Cardiac fibroblast (primary cell): Measurements from ENCODE around the gene MYBPH.
A peak's percentile ranks its signal among the peaks of the same experiment; 100 is the strongest.

Experiments used
- DNase-seq, 2 donors: peaks; one replicate each; pipeline versions ENCODE4 v3.0.0 to v3.0.0-alpha.2; 2010; ENCODE audit warnings: low read depth in 2 of 2
- H3K4me3 ChIP-seq, 2 donors: replicated peaks in 1 of 2; 1 replicate in 1 of 2; 2 replicates in 1 of 2; pipeline ENCODE4 v1.5.1; 2011; ENCODE audit warnings: low read depth in 2 of 2, low read length in 2 of 2, mild to moderate bottlenecking in 2 of 2, moderate library complexity in 1 of 2
- TF ChIP-seq, protein P1 (sequence below): IDR thresholded peaks from one replicate; pipeline ENCODE4 v1.5.1; 2011; ENCODE audit warnings: low read depth, mild to moderate bottlenecking, low read length, inconsistent platforms

MYBPH gene

DNA sequence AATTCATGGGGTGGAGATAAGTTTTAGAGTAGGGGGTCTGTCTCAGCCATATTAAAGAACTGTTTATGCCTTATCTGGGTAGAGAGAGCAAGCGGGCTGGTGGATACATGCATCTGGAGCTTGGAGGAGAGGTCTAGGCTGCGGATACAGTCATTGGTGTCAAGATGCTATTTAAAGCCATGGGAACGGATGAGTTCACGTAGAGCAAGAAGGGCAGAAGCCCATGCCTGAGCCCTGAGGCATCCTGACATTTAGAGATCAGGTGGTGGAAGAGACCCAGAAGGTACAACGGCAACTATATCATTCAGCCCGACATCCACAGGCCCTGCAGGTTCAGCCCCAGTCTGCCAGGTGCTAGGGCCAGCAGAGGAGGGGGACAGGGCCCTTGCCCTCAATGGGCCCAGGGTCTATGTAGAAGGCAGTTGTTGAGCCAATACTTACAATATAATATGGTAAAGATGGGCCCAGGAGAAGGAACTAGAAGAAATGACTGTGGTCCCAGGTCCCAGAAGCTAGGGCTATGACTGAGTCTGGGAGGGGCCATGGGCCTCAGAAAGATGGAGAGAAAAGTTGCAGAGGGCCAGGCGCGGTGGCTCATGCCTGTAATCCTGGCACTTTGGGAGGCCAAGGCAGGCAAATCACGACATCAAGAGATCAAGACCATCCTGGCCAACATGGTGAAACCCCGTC, 26.0 kb upstream of the MYBPH start:
- TF ChIP-seq, protein P1, sequence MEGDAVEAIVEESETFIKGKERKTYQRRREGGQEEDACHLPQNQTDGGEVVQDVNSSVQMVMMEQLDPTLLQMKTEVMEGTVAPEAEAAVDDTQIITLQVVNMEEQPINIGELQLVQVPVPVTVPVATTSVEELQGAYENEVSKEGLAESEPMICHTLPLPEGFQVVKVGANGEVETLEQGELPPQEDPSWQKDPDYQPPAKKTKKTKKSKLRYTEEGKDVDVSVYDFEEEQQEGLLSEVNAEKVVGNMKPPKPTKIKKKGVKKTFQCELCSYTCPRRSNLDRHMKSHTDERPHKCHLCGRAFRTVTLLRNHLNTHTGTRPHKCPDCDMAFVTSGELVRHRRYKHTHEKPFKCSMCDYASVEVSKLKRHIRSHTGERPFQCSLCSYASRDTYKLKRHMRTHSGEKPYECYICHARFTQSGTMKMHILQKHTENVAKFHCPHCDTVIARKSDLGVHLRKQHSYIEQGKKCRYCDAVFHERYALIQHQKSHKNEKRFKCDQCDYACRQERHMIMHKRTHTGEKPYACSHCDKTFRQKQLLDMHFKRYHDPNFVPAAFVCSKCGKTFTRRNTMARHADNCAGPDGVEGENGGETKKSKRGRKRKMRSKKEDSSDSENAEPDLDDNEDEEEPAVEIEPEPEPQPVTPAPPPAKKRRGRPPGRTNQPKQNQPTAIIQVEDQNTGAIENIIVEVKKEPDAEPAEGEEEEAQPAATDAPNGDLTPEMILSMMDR, result no peak

DNA sequence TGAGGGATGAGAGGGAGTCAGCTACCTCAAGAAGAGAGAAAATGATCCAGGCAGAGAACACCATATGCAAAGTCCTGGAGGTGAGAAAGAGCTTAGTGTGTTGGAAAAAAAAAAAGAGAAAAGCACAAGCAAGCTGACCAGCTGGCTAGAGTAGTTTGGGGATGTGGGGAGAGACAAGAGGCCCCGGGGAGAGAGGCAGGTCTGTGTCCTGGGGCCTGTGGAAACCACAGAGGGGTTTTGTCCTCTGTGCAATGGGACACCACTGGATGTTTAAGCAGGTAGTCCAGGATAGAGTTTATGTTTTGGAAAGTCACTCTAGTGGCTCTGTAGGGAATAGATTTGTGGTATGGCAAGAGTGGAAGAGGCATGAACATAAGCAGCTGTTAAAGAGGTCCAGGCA, 25.3 kb upstream of the MYBPH start:
- DNase-seq, result no peak
- no peak overlapping the region for H3K4me3 ChIP-seq
- TF ChIP-seq, protein P1, result no peak

More for the DNA sequence above, 26.0 kb upstream of the MYBPH start:
- no peak overlapping the region for H3K4me3 ChIP-seq
- no peak for DNase-seq

DNA sequence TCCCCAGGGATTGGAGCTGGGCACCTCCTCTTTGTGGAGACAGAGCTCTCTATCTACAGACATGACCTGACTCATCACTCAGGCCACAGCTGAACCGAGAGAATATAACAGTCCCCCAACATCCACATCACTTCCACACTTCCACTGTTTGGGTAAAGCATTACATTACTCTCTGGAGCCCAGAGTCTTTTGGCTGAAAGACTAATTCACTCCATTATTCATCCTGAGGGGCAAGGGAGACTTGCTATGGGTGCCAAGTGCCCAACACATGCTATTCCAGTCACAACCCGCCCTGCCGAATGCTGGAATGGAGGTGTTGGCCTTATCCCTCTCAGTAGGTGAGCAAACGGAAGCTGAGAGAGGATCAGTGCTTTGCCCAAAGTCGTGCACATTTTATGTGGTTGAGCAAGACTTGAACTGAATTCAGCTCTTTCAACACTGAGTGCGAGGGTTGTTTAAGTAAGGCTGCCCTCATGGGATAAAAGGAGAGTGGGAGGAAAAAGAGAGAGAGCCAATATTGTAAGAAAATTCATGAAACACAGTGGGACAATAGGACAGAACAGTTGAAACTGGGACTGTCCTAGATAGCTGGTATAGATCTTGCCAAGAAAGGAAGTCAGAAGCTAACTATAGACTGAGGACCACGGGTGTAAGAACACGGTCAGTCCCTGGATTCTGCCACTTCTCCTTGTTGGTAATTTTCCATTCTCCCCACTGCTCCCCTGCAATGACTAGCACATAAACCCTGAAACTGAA, 24.4 kb upstream of the MYBPH start:
- DNase-seq, result peak; percentile 82 to 97
- no peak overlapping the region for H3K4me3 ChIP-seq

DNA sequence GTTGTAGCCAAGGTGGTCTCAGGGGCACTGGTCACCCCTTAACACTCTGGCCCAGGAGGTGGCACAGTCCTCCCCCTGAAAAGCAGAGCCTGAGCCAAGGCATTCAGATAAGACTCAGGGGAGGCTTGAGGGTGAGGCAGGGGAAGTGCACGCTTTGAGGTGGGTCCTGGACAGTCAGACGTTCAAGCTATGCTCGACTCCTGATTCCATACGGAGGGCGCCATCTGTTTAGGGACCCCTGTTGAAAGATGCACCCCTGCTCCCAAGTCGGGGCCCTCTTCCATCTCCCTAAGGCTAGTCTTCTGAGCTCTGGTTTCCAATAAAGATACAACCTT, 23.8 kb upstream of the MYBPH start:
- no peak overlapping the region for H3K4me3 ChIP-seq
- TF ChIP-seq, protein P1, result no peak
- DNase-seq, result no peak

More for the DNA sequence above, 24.4 kb upstream of the MYBPH start:
- TF ChIP-seq, protein P1, result no peak

DNA sequence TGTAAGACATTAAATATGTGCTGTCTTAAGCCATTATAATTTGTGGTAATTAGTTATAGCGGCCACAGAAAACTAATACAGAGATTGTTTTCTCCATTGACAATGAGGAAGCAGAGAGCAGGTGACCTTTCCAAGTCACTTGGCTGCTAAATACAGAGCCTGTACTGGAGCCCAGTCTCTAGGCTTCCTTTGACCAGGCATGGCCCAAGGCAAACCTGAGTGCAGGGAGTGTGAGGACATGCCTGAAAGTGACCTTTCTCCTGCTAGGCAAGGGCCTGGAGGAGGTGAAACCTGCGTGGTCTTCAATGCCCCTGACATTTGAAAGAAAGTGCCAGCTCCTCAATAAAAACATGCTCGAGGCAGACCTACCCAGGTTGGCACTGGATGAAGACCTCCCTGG, 23.4 kb upstream of the MYBPH start:
- no peak for DNase-seq
- TF ChIP-seq, protein P1, result no peak
- no peak overlapping the region for H3K4me3 ChIP-seq

DNA sequence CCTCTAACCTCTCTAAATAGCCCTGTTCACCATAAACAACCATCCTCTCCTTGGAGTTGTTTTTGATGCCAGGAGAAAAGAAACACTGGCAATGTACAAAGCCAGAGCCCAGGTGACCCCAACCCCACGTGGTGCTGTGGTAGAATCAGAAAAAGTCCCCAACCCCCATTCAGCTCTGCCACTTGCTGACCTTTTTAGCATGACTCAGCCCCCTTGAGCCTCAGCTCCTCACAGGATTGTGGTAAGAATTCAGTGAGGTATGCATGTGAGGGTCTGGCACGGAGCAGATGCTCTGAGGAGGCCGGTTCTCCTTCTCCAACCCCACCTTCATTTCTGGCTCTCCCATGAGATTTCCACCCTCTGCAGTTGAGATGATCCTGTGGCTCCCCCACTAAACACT, 22.0 kb upstream of the MYBPH start:
- TF ChIP-seq, protein P1, result no peak
- no peak overlapping the region for H3K4me3 ChIP-seq
- DNase-seq, result peak; percentile 62 to 90
